ENCODE measurements around the gene ZNF277. TPM values are rescaled to one million over a fixed set of nuclear protein-coding genes. Genes with fewer than 3 reads are reported as not detected.

ZNF277 gene
- polyA plus RNA-seq, 2 of the 4 experiments (the other 2 are of a cell fraction), result 23.4 to 31.9 TPM

DNA sequence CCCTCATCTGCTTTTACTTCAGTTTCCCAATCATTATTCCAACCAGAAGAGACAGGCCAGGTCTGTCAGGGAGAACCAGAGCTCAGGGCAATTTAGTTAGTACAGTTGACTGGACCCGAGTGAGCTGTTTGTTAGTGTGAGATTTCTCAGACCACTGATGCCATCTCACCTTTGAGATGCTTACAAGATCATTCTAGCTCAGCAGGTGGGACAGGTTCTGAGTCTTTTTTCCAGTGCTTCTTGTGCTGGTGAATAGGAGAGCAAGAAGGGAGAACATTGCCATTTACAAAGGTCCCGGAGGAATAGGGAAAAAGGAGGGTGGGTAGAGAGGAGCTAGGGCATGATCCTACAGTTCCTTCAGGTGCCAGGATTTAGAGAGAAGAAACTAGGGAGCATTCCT is 131.4 kb downstream of the ZNF277 start:
- TF ChIP-seq RAD21 (conservative IDR thresholded peaks at IDR 0.05 in 1 of 2, IDR thresholded peaks at IDR 0.05 in 1 of 2) (no peak), CHD2 (IDR thresholded peaks at IDR 0.05; ENCODE audit: low read length, partially characterized antibody) (no peak), MAFK (IDR thresholded peaks at IDR 0.05; ENCODE audit: partially characterized antibody) (no peak), JUNB (IDR thresholded peaks at IDR 0.05) (no peak), FOSL2 (IDR thresholded peaks at IDR 0.05) (no peak), FOSL2 (CRISPR knock-in tag; IDR thresholded peaks at IDR 0.05) (no peak), SREBF2 (IDR thresholded peaks at IDR 0.05) (no peak), KDM5A (IDR thresholded peaks at IDR 0.05) (no peak), CBX8 (IDR thresholded peaks at IDR 0.05) (no peak)
- TF ChIP-seq, protein P1, sequence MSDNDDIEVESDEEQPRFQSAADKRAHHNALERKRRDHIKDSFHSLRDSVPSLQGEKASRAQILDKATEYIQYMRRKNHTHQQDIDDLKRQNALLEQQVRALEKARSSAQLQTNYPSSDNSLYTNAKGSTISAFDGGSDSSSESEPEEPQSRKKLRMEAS (IDR thresholded peaks at IDR 0.05), result no peak
- TF ChIP-seq, protein P2, sequence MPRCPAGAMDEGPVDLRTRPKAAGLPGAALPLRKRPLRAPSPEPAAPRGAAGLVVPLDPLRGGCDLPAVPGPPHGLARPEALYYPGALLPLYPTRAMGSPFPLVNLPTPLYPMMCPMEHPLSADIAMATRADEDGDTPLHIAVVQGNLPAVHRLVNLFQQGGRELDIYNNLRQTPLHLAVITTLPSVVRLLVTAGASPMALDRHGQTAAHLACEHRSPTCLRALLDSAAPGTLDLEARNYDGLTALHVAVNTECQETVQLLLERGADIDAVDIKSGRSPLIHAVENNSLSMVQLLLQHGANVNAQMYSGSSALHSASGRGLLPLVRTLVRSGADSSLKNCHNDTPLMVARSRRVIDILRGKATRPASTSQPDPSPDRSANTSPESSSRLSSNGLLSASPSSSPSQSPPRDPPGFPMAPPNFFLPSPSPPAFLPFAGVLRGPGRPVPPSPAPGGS (IDR thresholded peaks at IDR 0.05), result no peak
- WGBS (ENCODE audit: missing lambda C conversion rate), result 92% methylated on average over 2 of the region's 2 CpGs
- FAIRE-seq, result no peak
- no peaks in the 10 kb centered on the region for H3K4me1 ChIP-seq
- no peak overlapping the region for H3K4me2 ChIP-seq
- H3K4me3 ChIP-seq, result no peak overlapping the region
- ChIA-PET CTCF (interaction anchor here (0.6 kb wide), 1 partner anchor 123 kb away, joined by 3 read pairs; no protein-coding TSS in a partner anchor), POLR2A (no interaction called here)
- no peak for ATAC-seq
- no peak for DNase-seq (ENCODE audit: low read depth in 1 of 2, low spot score in 1 of 2)
- H3K9me3 ChIP-seq, result no peaks in the 10 kb centered on the region
- no peak overlapping the region for H3K27ac ChIP-seq

DNA sequence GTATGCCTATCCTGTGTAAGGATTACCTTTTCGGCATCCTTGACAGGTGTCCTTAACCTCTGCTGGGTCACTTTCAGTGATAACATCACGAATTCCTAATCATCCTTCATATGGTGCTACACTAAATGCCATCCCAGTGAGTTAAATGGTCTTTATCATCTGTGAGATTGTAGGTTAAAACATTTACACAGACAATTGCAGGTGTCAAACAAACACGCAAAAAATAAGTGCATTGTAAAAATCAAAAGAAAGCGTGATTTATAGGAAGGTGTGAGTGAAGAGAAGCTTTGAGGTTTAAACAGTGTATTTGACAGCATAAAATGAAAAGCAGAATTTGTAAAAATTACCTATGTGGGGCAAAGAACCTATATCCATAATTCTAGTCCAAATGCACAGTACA is 132.3 kb downstream of the ZNF277 start:
- WGBS (ENCODE audit: missing lambda C conversion rate), result 86% methylated on average over 4 of the region's 4 CpGs
- ATAC-seq, result no peak
- no peak overlapping the region for H3K4me2 ChIP-seq
- no peak for DNase-seq (ENCODE audit: low read depth in 1 of 2, low spot score in 1 of 2)
- TF ChIP-seq EHMT2 (IDR thresholded peaks at IDR 0.05; ENCODE audit: low read depth), result no peak
- TF ChIP-seq BHLHE40 (IDR thresholded peaks at IDR 0.05; ENCODE audit: low read depth, low read length), result no peak
- no peak for TF ChIP-seq RCOR1 (IDR thresholded peaks at IDR 0.05; ENCODE audit: low read depth, low read length)
- TF ChIP-seq, protein P3, sequence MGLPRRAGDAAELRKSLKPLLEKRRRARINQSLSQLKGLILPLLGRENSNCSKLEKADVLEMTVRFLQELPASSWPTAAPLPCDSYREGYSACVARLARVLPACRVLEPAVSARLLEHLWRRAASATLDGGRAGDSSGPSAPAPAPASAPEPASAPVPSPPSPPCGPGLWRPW (IDR thresholded peaks at IDR 0.05), result no peak
- no peak for TF ChIP-seq SMC3 (IDR thresholded peaks at IDR 0.05)
- H3K27ac ChIP-seq, result no peak overlapping the region
- H3K9me3 ChIP-seq, result no peaks in the 10 kb centered on the region
- no peaks in the 10 kb centered on the region for H3K4me1 ChIP-seq
- ChIA-PET POLR2A (no interaction called here), CTCF (interaction anchor here (0.6 kb wide), 1 partner anchor 123 kb away, joined by 3 read pairs; no protein-coding TSS in a partner anchor)
- FAIRE-seq, result no peak
- H3K4me3 ChIP-seq, result no peak overlapping the region

DNA sequence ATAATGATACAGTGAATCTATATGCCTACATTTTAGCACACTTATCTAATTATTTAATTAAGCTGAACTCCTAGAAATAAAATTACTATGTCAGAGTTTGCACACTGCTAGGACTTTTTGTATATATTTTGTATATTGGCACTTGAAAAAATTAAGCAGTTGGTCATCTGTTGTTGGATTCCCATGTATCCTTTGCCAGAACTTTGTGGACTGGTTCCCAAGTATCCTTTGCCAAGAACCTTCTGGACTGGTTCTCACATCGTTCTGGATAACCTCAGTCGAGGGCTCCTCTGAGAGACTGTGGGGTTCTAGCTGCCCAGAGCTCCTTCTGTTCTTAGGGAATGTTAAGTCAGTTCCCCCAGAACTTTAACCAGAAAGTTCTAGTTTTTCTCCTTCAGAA is 135.0 kb downstream of the ZNF277 start:
- ATAC-seq (no peak), FAIRE-seq (no peak), DNase-seq (ENCODE audit: low read depth in 1 of 2, low spot score in 1 of 2) (no peak)
- CTCF ChIA-PET, result no interaction called here
- Histone ChIP-seq H3K9me3 (no peaks in the 10 kb centered on the region), H3K27ac (no peak overlapping the region), H3K4me1 (no peaks in the 10 kb centered on the region), H3K4me2 (no peak overlapping the region), H3K4me3 (no peak overlapping the region)
- WGBS (ENCODE audit: missing lambda C conversion rate), result 94% methylated on average over 2 of the region's 2 CpGs
- POLR2A ChIA-PET, result no interaction called here
- TF ChIP-seq, protein P4, sequence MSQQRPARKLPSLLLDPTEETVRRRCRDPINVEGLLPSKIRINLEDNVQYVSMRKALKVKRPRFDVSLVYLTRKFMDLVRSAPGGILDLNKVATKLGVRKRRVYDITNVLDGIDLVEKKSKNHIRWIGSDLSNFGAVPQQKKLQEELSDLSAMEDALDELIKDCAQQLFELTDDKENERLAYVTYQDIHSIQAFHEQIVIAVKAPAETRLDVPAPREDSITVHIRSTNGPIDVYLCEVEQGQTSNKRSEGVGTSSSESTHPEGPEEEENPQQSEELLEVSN (IDR thresholded peaks at IDR 0.05; ENCODE audit: borderline replicate concordance, low read depth), result no peak
- no peak for TF ChIP-seq GATA3 (IDR thresholded peaks at IDR 0.05; ENCODE audit: borderline replicate concordance)

DNA sequence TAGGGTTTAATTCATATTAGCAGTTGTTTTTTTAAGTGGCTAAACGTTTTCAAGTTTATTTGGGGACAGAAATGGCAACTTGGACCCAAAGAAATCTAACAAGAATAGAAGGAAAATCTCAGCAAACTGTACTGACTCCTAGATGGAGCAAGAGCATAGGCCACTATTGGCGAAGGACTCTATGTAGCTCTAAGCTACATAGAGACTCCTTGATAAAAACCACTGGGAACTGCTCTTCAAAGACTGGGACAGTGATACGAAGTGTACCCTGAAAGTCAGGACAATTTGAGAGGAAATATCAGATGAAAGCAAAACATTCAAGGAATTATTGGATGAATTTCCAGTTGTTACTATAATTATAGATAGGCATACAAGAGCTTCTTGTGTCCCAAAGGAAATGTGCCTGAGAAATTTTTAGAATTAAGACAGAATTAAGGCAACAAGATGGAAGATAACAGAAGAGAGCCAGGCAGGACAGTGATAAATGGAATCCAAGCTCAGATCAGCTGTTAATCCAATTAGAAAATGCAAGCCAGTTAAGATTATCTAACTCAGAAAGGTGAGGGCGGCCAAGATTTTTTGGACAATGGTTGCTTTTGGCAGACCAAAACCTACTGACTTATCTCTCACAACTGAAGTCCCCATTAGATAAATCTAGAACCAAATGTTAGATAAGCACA is 140.0 kb downstream of the ZNF277 start:
- POLR2A ChIA-PET, result no interaction called here
- no peak for DNase-seq (ENCODE audit: low read depth in 1 of 2, low spot score in 1 of 2)
- 72% methylated on average over 4 of the region's 4 CpGs for WGBS (ENCODE audit: missing lambda C conversion rate)
- FAIRE-seq, result no peak
- H3K4me2 ChIP-seq, result no peak overlapping the region
- H3K27ac ChIP-seq, result no peak overlapping the region
- TF ChIP-seq ZFP36 (IDR thresholded peaks at IDR 0.05; ENCODE audit: borderline replicate concordance, partially characterized antibody) (no peak), TP53 (CRISPR knock-in tag; IDR thresholded peaks at IDR 0.05) (no peak), EHF (CRISPR knock-in tag; IDR thresholded peaks at IDR 0.05) (no peak), POLR2A (IDR thresholded peaks at IDR 0.05; ENCODE audit: low read length) (no peak), MAZ (IDR thresholded peaks at IDR 0.05; ENCODE audit: borderline replicate concordance, low read depth, low read length) (no peak), ZC3H11A (IDR thresholded peaks at IDR 0.05) (no peak), ESRRA (IDR thresholded peaks at IDR 0.05; ENCODE audit: borderline replicate concordance, low read length) (no peak)
- no peaks in the 10 kb centered on the region for H3K4me1 ChIP-seq
- CTCF ChIA-PET, result no interaction called here
- no peak for ATAC-seq
- H3K4me3 ChIP-seq, result no peak overlapping the region
- H3K9me3 ChIP-seq, result no peaks in the 10 kb centered on the region
